ENCODE results near the gene ATP6V0A1.

GRCh38 chr17:42467889-42468288 lies 9.2 kb downstream of the ATP6V0A1 start:
- TF ChIP-seq POLR2A (IDR thresholded peaks at IDR 0.05) (no peak), CTCF (IDR thresholded peaks at IDR 0.05) (no peak), POLR2AphosphoS5 (IDR thresholded peaks at IDR 0.05) (no peak)
